HUES64 (cell line): ENCODE results near the gene MANEAL.
"Not testable (repeated sequence)": the region's sequence is repeated elsewhere in the genome, so short reads cannot be mapped to it uniquely, and the experiment has no call there.

ENCODE experiments used
- H3K27ac ChIP-seq: 2 replicates; pipeline ENCODE4 v1.7.0; 2013; ENCODE audit warnings: low read depth, low read length, inconsistent platforms
- H3K27me3 ChIP-seq: 2 replicates; pipeline ENCODE4 v1.6.1; 2013; ENCODE audit warnings: mild to moderate bottlenecking, low read length; ENCODE audit not compliant: insufficient read depth
- H3K36me3 ChIP-seq: 2 replicates; pipeline ENCODE4 v1.6.1; 2013; ENCODE audit warnings: mild to moderate bottlenecking, low read length; ENCODE audit not compliant: insufficient read depth
- H3K4me1 ChIP-seq: 2 replicates; pipeline ENCODE4 v1.6.1; 2013; ENCODE audit warnings: mild to moderate bottlenecking, low read length, moderate library complexity; ENCODE audit not compliant: insufficient read depth
- H3K4me3 ChIP-seq: 2 replicates; pipeline ENCODE4 v1.5.1; 2013; ENCODE audit warnings: mild to moderate bottlenecking, low read length, moderate library complexity
- H3K9ac ChIP-seq: 2 replicates; pipeline ENCODE4 v1.6.1; 2013; ENCODE audit warnings: mild to moderate bottlenecking, low read depth, low read length
- H3K9me3 ChIP-seq: 2 replicates; pipeline ENCODE4 v1.6.1; 2013; ENCODE audit warnings: low read depth, low read length; ENCODE audit not compliant: insufficient read depth
- WGBS: fragments of 150-250, 120-280 bp; methylation state at CpG from one replicate; pipeline ENCODE4 v1.1.7; 2013; ENCODE audit warnings: missing lambda C conversion rate; 5-methylcytosine and 5-hydroxymethylcytosine counted together

Gene MANEAL

GRCh38 chr1:37761416-37762095 is 32.1 kb upstream of the MANEAL start:
- no peaks in the 10 kb centered on the region for H3K9me3 ChIP-seq
- peaks cover 100% of the 10 kb centered on the region for H3K27me3 ChIP-seq
- WGBS: 86% methylated on average over 68 of the region's 68 CpGs

GRCh38 chr1:37762516-37762915 is 31.1 kb upstream of the MANEAL start:
- WGBS: 61% methylated on average over 2 of the region's 2 CpGs
- H3K4me1 ChIP-seq: peaks cover 6% of the 10 kb centered on the region; the same call in 1 of the 2 replicates
- H3K9me3 ChIP-seq: no peaks in the 10 kb centered on the region

More at GRCh38 chr1:37761416-37762095, 32.1 kb upstream of the MANEAL start:
- Histone ChIP-seq H3K27ac (no peak overlapping the region), H3K4me3 (no peak overlapping the region), H3K4me1 (peaks cover 5% of the 10 kb centered on the region; the same call in 1 of the 2 replicates), H3K9ac (no peak overlapping the region), H3K36me3 (no peaks in the 10 kb centered on the region)

DNA sequence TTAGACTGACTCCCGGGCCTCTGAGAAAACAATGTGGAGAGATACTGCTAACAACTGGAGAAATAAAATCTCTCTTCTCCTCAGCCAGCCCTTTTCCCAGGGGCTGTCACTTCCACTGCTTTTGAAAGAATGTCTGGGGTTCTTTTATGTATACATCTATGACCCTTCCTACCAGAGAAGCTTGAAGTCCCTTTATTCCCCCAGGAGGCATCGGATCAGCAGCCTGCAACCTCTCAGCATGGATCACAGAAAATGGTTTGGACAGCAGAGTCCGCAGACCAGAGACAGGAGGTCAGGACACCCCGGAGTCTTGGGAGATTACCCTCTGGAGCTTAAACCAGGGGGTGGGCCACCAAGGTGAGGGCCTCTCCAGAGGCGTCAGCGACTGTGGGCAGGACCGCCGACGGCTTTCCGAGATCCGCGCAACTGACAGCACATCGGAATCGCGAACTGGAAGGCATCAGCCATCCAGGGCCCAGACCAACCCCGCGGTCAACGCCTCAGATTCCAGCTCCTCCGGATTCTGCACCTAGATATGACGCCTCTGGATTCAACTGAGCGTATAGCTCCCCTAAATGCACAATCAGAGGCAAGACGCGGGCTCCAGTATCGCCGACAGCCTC is 29.7 kb upstream of the MANEAL start:
- Histone ChIP-seq H3K27ac (no peak overlapping the region), H3K4me3 (no peak overlapping the region), H3K9me3 (no peaks in the 10 kb centered on the region), H3K36me3 (no peaks in the 10 kb centered on the region), H3K4me1 (peaks cover 6% of the 10 kb centered on the region; the same call in 1 of the 2 replicates), H3K27me3 (peaks cover 99% of the 10 kb centered on the region), H3K9ac (no peak overlapping the region)
- WGBS: 34% methylated on average over 25 of the region's 25 CpGs

More at GRCh38 chr1:37762516-37762915, 31.1 kb upstream of the MANEAL start:
- Histone ChIP-seq H3K4me3 (no peak overlapping the region), H3K27me3 (peaks cover 100% of the 10 kb centered on the region), H3K9ac (no peak overlapping the region), H3K36me3 (no peaks in the 10 kb centered on the region), H3K27ac (no peak overlapping the region)

DNA sequence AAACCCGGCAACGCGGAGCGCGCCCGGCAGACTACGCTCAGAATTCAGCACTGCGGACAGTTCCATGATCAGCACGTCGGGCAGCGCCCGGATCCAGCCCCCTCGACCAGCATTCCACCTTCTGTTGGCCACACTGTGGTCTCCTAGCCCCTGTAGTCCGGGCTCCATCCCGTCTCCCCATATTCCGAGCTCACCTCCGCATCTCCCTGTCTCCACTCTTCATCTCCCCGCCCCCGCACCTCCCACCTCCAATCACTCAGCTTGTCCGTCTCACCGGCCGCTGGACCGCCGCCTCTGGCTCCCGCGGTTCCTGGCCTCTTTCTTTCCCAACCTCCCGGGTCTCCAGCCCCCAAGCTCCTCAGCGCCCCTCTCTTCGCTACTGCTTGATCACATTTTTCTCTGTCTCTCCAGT is 29.2 kb upstream of the MANEAL start:
- WGBS: 6% methylated on average over 29 of the region's 29 CpGs
- Histone ChIP-seq H3K9ac (no peak overlapping the region), H3K4me1 (peaks cover 6% of the 10 kb centered on the region; the same call in 1 of the 2 replicates), H3K27me3 (peaks cover 98% of the 10 kb centered on the region), H3K4me3 (peak overlapping the region; percentile 33), H3K27ac (no peak overlapping the region), H3K9me3 (no peaks in the 10 kb centered on the region), H3K36me3 (no peaks in the 10 kb centered on the region)

DNA sequence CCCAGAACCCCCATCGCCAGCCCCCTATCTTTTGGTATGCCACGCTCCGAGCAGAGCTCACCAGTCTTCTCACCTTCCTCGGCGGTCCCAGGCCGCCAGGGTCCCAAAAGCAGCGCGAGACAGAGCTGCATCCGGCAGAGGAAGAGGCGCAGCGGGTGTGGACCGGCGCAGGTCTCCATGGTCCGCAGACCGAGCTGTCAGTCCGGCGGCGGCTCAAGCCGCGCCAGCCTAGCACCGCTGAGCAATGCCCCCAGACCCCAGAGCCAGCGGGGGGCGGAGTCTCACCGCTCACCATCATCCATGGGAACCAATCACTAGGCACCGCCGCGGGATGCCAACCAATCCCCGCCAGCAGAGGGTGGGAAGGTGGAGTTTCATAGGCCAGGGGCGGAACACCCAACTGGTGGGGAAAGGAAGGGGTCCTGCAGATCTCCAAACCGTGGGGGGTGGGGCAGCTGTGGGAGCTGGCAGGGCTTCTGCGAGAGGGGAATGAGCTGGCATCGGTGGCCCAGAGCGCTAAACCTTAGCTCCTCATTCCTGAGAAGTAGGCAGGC is 28.7 kb upstream of the MANEAL start, which contains the start of gene EPHA10:
EPHA10 (minus strand) TSS at position 233 of the 554 bp plus-strand sequence; CDS start at position 179, 54 bp downstream.
- Histone ChIP-seq H3K27me3 (peaks cover 98% of the 10 kb centered on the region), H3K9me3 (no peaks in the 10 kb centered on the region), H3K27ac (no peak within 1 kb of the TSS), H3K4me1 (peaks cover 6% of the 10 kb centered on the region; the same call in 1 of the 2 replicates), H3K4me3 (peak within 1 kb of the TSS; percentile 47), H3K9ac (no peak within 1 kb of the TSS), H3K36me3 (no peaks in the 10 kb centered on the region)
- 12% methylated on average over 33 of the region's 33 CpGs for WGBS

DNA sequence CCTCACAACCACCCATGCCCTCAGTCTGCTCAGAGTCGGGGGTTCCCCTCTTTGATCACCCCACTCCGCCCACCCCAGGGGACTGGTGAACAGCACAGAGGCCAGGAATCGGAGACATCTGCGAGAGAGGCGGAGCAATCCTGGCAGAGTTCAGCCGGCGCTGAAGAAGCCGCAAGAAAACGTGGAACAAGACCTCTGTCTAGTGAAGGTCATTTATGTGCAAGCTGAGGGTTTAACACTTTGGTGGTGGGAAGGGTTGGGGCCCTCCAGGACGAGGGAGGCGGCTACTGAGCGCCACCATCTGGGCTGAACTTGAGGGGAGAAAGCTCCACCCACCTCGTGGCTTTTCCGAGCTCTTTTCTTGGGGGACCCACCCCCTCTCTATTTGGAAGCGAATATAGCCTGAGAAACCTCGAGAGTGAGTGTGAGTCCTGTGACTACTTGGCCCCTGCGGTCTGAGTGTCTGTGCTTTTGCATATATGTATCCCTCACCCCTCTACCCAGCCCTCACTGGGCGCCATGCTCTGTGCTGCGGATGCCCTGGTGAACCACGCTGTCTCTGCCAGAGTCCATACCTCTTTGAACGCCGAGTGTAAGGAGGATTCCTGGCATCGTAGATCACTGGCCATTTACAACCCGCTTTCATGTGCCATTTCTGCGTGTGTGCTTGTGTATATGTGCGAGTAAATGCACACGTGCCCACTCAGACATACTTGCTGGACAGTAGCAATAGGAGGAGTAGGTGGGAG is 27.6 kb upstream of the MANEAL start:
- no peak overlapping the region for H3K9ac ChIP-seq
- WGBS: 25% methylated on average over 27 of the region's 27 CpGs
- H3K27me3 ChIP-seq: peaks cover 96% of the 10 kb centered on the region
- H3K4me1 ChIP-seq: peaks cover 6% of the 10 kb centered on the region; the same call in 1 of the 2 replicates
- H3K4me3 ChIP-seq: peak overlapping the region; percentile 47
- H3K9me3 ChIP-seq: no peaks in the 10 kb centered on the region
- H3K36me3 ChIP-seq: no peaks in the 10 kb centered on the region
- H3K27ac ChIP-seq: no peak overlapping the region

DNA sequence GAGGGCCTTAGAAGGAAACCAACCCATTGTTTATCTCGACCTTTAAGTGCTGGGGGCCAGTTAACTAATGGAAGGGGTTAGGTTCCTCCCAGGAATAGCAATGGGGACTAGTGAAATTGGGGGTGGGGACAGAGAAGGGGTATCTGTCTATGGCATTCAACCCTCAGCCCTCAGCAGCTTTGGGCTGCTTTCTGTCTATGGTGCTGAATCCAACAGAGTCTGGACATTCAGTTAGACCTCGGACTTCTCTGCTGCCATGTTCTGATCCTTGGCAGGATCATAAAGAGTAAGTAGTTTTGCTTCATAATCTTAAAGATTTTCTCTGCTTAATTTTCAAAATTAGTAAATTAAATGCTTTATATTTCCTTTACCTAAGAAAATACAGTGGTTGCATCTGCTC is 26.2 kb upstream of the MANEAL start:
- no peak overlapping the region for H3K9ac ChIP-seq
- H3K4me1 ChIP-seq: peaks cover 6% of the 10 kb centered on the region; the same call in 1 of the 2 replicates
- 48% methylated on average over 2 of the region's 2 CpGs for WGBS
- H3K27me3 ChIP-seq: peaks cover 82% of the 10 kb centered on the region
- no peak overlapping the region for H3K27ac ChIP-seq
- no peak overlapping the region for H3K4me3 ChIP-seq
- H3K9me3 ChIP-seq: no peaks in the 10 kb centered on the region
- H3K36me3 ChIP-seq: no peaks in the 10 kb centered on the region

DNA sequence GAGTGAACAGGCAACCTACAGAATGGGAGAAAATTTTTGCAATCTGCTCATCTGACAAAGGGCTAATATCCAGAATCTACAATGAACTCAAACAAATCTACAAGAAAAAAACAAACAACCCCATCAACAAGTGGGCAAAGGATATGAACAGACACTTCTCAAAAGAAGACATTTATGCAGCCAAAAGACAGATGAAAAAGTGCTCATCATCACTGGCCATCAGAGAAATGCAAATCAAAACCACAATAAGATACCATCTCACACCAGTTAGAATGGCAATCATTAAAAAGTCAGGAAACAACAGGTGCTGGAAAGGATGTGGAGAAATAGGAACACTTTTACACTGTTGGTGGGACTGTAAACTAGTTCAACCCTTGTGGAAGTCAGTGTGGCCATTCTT is 22.2 kb upstream of the MANEAL start:
- not testable (repeated sequence) for H3K36me3 ChIP-seq, H3K9ac ChIP-seq, H3K4me1 ChIP-seq, H3K9me3 ChIP-seq, H3K4me3 ChIP-seq, H3K27ac ChIP-seq
- peaks cover 43% of the 10 kb centered on the region for H3K27me3 ChIP-seq

DNA sequence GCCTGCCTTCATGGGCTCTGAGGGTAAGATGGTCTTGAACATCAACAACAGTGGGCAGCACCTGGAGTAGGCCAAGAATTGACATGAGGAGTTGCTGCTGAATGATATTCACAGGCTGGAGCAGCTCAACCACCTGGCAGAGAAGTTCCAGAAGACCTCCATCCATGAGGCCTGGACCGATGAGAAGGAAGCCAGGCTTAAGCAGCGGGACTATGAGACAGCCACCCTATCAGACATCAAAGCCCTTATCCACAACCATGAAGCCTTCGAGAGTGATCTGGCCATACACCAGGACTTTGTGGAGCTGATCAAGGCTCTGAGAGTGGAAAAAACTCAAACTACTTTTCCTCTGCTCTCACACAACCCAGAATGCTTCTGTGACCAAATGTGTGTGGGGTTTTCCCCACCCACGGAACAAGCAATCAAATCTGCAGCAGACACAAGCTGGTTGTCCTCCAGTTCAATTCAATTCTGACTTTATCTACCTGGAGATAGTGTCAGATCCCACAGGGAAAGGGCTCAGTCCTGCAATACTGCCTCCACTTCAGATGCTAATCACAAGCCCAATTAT is 16.6 kb upstream of the MANEAL start:
- no peaks in the 10 kb centered on the region for H3K36me3 ChIP-seq
- H3K9me3 ChIP-seq: no peaks in the 10 kb centered on the region
- H3K27ac ChIP-seq: no peak overlapping the region
- peaks cover 29% of the 10 kb centered on the region for H3K27me3 ChIP-seq
- H3K4me1 ChIP-seq: no peaks in the 10 kb centered on the region
- H3K4me3 ChIP-seq: no peak overlapping the region
- WGBS: 76% methylated on average over 4 of the region's 4 CpGs
- no peak overlapping the region for H3K9ac ChIP-seq

- no peak overlapping the region for H3K9ac ChIP-seq
- H3K27ac ChIP-seq: no peak overlapping the region
- WGBS: 82% methylated on average over 3 of the region's 3 CpGs
- no peaks in the 10 kb centered on the region for H3K4me1 ChIP-seq
- no peak overlapping the region for H3K4me3 ChIP-seq
- H3K36me3 ChIP-seq: no peaks in the 10 kb centered on the region
- H3K27me3 ChIP-seq: peaks cover 32% of the 10 kb centered on the region
- H3K9me3 ChIP-seq: no peaks in the 10 kb centered on the region
Measured at GRCh38 chr1:37778654-37779053, 15.0 kb upstream of the MANEAL start.
